SH-SY5Y (cell line): ENCODE measurements around the gene SPIRE2.

ENCODE experiments used
- GATA2 ChIP-seq: IDR thresholded peaks from 2 replicates; pipeline ENCODE4 v1.6.1; 2011; ENCODE audit warnings: mild to moderate bottlenecking, low read depth, low read length
- GATA3 ChIP-seq: IDR thresholded peaks from 2 replicates; pipeline ENCODE4 v1.6.1; 2011; ENCODE audit warnings: low read depth, mild to moderate bottlenecking, low read length, moderate library complexity

DNA sequence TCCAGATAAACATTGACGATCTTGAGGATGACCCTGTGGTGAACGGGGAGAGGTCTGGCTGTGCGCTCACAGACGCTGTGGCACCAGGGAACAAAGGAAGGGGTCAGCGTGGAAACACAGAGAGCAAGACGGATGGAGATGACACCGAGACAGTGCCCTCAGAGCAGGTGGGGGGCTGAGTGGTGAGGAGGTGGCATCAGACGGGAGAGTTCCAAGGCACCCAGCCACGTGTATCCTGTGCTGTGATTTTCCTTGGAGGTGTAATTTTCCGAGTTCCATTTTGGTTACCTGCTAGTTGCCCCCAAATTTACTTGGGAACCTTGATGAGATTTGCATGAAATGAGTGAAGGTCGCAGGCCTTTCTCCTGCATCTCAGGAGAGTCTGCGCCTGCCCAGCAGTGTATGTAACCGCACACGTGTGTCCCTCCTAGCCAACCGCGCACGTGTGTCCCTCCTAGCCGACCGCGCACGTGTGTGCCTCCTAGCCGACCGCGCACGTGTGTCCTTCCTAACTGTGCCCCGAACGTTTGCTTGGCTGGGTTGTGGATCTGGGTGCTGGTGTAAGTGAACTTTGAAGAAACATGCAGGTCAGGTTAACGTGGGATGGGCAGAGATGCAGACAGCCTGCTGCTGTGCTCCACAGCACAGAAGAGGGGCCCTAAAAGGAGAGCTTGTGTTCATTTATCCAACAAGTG is 55.2 kb downstream of the SPIRE2 start:
- TF ChIP-seq GATA3 (no peak), GATA2 (no peak)
